Measurements from ENCODE around the gene MFSD1. TPM values are rescaled to one million over a fixed set of nuclear protein-coding genes. Genes with fewer than 3 reads are reported as not detected.

The MFSD1 gene
- polyA plus RNA-seq, 2 of the 4 experiments (the other 2 are of a cell fraction): 41.5 to 53.2 TPM

- ChIA-PET CTCF (interaction anchor here (0.7 to 1.7 kb wide), 9 partner anchors 9 to 141 kb away, joined by 3 to 7 read pairs (median 3); no protein-coding TSS in a partner anchor), POLR2A (interaction anchor here (1.2 to 1.3 kb wide), 2 partner anchors 8 to 9 kb away, joined by 3 to 4 read pairs; no protein-coding TSS in a partner anchor)
- 76% methylated on average over 11 of the region's 11 CpGs for WGBS (ENCODE audit: missing lambda C conversion rate)
- Histone ChIP-seq H3K27ac (peak overlapping the region; percentile 67 to 81), H3K4me1 (peaks cover 24% of the 10 kb centered on the region), H3K4me2 (peak overlapping the region; percentile 87), H3K9me3 (no peaks in the 10 kb centered on the region), H3K4me3 (peak overlapping the region; percentile 83)
- FAIRE-seq (no peak), ATAC-seq (no peak), DNase-seq (ENCODE audit: low read depth in 1 of 2, low spot score in 1 of 2) (no peak)
- TF ChIP-seq HEYL (CRISPR knock-in tag; IDR thresholded peaks at IDR 0.05) (no peak), JUN (IDR thresholded peaks at IDR 0.05) (no peak), ESRRA (IDR thresholded peaks at IDR 0.05; ENCODE audit: borderline replicate concordance, low read length) (no peak), ZNF302 (CRISPR knock-in tag; IDR thresholded peaks at IDR 0.05) (no peak), RARB (CRISPR knock-in tag; IDR thresholded peaks at IDR 0.05) (no peak), PHF8 (IDR thresholded peaks at IDR 0.05; ENCODE audit: borderline replicate concordance, low read depth) (no peak), POLR2A (IDR thresholded peaks at IDR 0.05; ENCODE audit: low read length) (no peak), CHD2 (IDR thresholded peaks at IDR 0.05; ENCODE audit: low read length, partially characterized antibody) (no peak), KDM5A (IDR thresholded peaks at IDR 0.05) (no peak), ZSCAN20 (CRISPR knock-in tag; IDR thresholded peaks at IDR 0.05) (no peak), CEBPB (IDR thresholded peaks at IDR 0.05) (no peak), CTCF (IDR thresholded peaks at IDR 0.05) (no peak), JUNB (IDR thresholded peaks at IDR 0.05) (no peak), MAFK (IDR thresholded peaks at IDR 0.05; ENCODE audit: partially characterized antibody) (no peak), MYC (IDR thresholded peaks at IDR 0.05; ENCODE audit: borderline replicate concordance, low read length) (no peak)
Measured at GRCh38 chr3:158801201-158801600, 653 bp upstream of the MFSD1 start.

GRCh38 chr3:158802409-158803268, 785 bp downstream of the MFSD1 start:
- peak; percentile 35 to 58; a peak in 5 of 6 replicates for ATAC-seq
- POLR2A ChIA-PET: interaction anchor here (1.1 to 1.2 kb wide), 2 partner anchors 8 to 11 kb away, joined by 3 read pairs; no protein-coding TSS in a partner anchor
- no peak for DNase-seq (ENCODE audit: low read depth in 1 of 2, low spot score in 1 of 2)
- peaks cover 24% of the 10 kb centered on the region for H3K4me1 ChIP-seq
- FAIRE-seq: no peak
- CTCF ChIA-PET: interaction anchor here (0.6 to 1.7 kb wide), 14 partner anchors 9 to 457 kb away, joined by 3 to 7 read pairs (median 3); no protein-coding TSS in a partner anchor
- 26% methylated on average over 25 of the region's 25 CpGs for WGBS (ENCODE audit: missing lambda C conversion rate)
- H3K9me3 ChIP-seq: no peaks in the 10 kb centered on the region
- peak overlapping the region; percentile 83 for H3K4me3 ChIP-seq
- H3K4me2 ChIP-seq: peak overlapping the region; percentile 87
- peak overlapping the region; percentile 67 to 81 for H3K27ac ChIP-seq
- TF ChIP-seq KDM5A (IDR thresholded peaks at IDR 0.05) (0 out of 2 replicates have a peak, but pooled peaks have one; percentile 14), RAD21 (conservative IDR thresholded peaks at IDR 0.05 in 1 of 2, IDR thresholded peaks at IDR 0.05 in 1 of 2) (no peak), CHD4 (IDR thresholded peaks at IDR 0.05; ENCODE audit: borderline replicate concordance) (no peak)

GRCh38 chr3:158804441-158804840, 2.6 kb downstream of the MFSD1 start:
- H3K27ac ChIP-seq: no peak overlapping the region
- H3K4me2 ChIP-seq: peak overlapping the region; percentile 23; the same call in 1 of the 3 replicates
- ATAC-seq (no peak), FAIRE-seq (no peak), DNase-seq (ENCODE audit: low read depth in 1 of 2, low spot score in 1 of 2) (no peak)
- H3K9me3 ChIP-seq: no peaks in the 10 kb centered on the region
- 71% methylated on average over 3 of the region's 3 CpGs for WGBS (ENCODE audit: missing lambda C conversion rate)
- H3K4me1 ChIP-seq: peaks cover 24% of the 10 kb centered on the region
- TF ChIP-seq KDM1A (IDR thresholded peaks at IDR 0.05; ENCODE audit: low read depth) (no peak), FOSB (CRISPR knock-in tag; IDR thresholded peaks at IDR 0.05) (no peak), HMGXB4 (CRISPR knock-in tag; IDR thresholded peaks at IDR 0.05; ENCODE audit: borderline replicate concordance) (no peak), RNF2 (IDR thresholded peaks at IDR 0.05; ENCODE audit: borderline replicate concordance, low read depth) (no peak), EHMT2 (IDR thresholded peaks at IDR 0.05; ENCODE audit: low read depth) (no peak), PBX3 (IDR thresholded peaks at IDR 0.05) (no peak), TP53 (CRISPR knock-in tag; IDR thresholded peaks at IDR 0.05) (no peak), RARB (CRISPR knock-in tag; IDR thresholded peaks at IDR 0.05) (no peak), CHD4 (IDR thresholded peaks at IDR 0.05; ENCODE audit: borderline replicate concordance) (no peak), JUNB (IDR thresholded peaks at IDR 0.05) (no peak)
- ChIA-PET CTCF (no interaction called here), POLR2A (no interaction called here)
- H3K4me3 ChIP-seq: no peak overlapping the region

Data from A549 (cell line).